Cardiac septum (tissue), 1 donor: ENCODE results near the gene ST6GALNAC4. TPM values are rescaled to one million over a fixed set of nuclear protein-coding genes. Genes with fewer than 3 reads are reported as not detected.
A peak's percentile ranks its signal among the peaks of the same experiment; 100 is the strongest.
"Not testable (repeated sequence)": the region's sequence is repeated elsewhere in the genome, so short reads cannot be mapped to it uniquely, and the experiment has no call there.

Source experiments
- DNase-seq: peaks from one replicate; pipeline ENCODE4 v3.0.0-alpha.2; 2020; ENCODE audit warnings: low spot score
- intact Hi-C: fragments of 100-400 bp; cut with DNase I; formaldehyde crosslinking; loops from one replicate; pipeline ENCODE4 v1.14.0; 2022
- total RNA-seq: library from RNA; stranded (reverse); fragmentation: NEBNext Ultra II Directional; extraction: Animal tissue kit (Norgen Biotek cat#: 25700); gene quantifications from one replicate; pipeline ENCODE4 v1.2.1, GENCODE V29; 2021
- donor health status: DM: no; HTN: no; CAD: no.

The ST6GALNAC4 gene
- total RNA-seq, 1 donor from 2014 or later, result 48.1 TPM

- intact Hi-C loops, result loop anchor here (5.0 kb wide), 1 partner anchor 39 kb away; the partner anchor contains the start of gene ST6GALNAC4
- no peak for DNase-seq
These were observed 38.7 kb downstream of the ST6GALNAC4 start for GRCh38 chr9:127878001-127878651.

- peak; percentile 93 for DNase-seq
- intact Hi-C loops, result loop anchor here (2.0 to 5.0 kb wide), 2 partner anchors 19 to 40 kb away; partner anchors contain the start of gene ST6GALNAC4
These were observed 39.3 kb downstream of the ST6GALNAC4 start, which contains the start of gene AK1 for GRCh38 chr9:127877566-127877998. TSS of gene AK1 (minus strand) at chr9:127877675. CDS start at chr9:127874617, 3,058 bp downstream.

- no peak for DNase-seq
- intact Hi-C loops, result loop anchor here (2.0 to 5.0 kb wide), 2 partner anchors 20 to 40 kb away; partner anchors contain the start of gene ST6GALNAC4
These were observed 39.9 kb downstream of the ST6GALNAC4 start for GRCh38 chr9:127876764-127877562.

- DNase-seq, result no peak
- intact Hi-C loops, result loop anchor here (2.0 to 5.0 kb wide), 2 partner anchors 21 to 41 kb away; partner anchors contain the start of gene ST6GALNAC4
These were observed 40.6 kb downstream of the ST6GALNAC4 start for GRCh38 chr9:127876026-127876763.

- DNase-seq, result no peak
- intact Hi-C loops, result loop anchor here (5.0 kb wide), 1 partner anchor 42 kb away; the partner anchor contains the start of gene ST6GALNAC4
These were observed 41.4 kb downstream of the ST6GALNAC4 start for GRCh38 chr9:127875306-127875966.

- no peak for DNase-seq
- intact Hi-C loops, result loop anchor here (5.0 kb wide), 2 partner anchors 43 to 137 kb away; partner anchors contain the start of genes ST6GALNAC4 and TOR2A
These were observed 42.3 kb downstream of the ST6GALNAC4 start for GRCh38 chr9:127874301-127875221.

GRCh38 chr9:127873886-127874285 lies 43.0 kb downstream of the ST6GALNAC4 start:
- intact Hi-C loops, result loop anchor here (5.0 kb wide), 1 partner anchor 137 kb away; the partner anchor contains the start of gene TOR2A
- peak; percentile 90 for DNase-seq

- intact Hi-C loops, result loop anchor here (5.0 kb wide), 1 partner anchor 136 kb away; the partner anchor contains the start of gene TOR2A
- DNase-seq, result no peak
These were observed 43.6 kb downstream of the ST6GALNAC4 start for GRCh38 chr9:127873223-127873691.

- no peak for DNase-seq
- intact Hi-C loops, result loop anchor here (5.0 kb wide), 1 partner anchor 135 kb away; the partner anchor contains the start of gene TOR2A
These were observed 44.2 kb downstream of the ST6GALNAC4 start for GRCh38 chr9:127872369-127873222.

- no peak for DNase-seq
- intact Hi-C loops, result loop anchor here (2.0 to 5.0 kb wide), 2 partner anchors 85 to 134 kb away; partner anchors contain the start of genes CDK9 and TOR2A
These were observed 45.3 kb downstream of the ST6GALNAC4 start for GRCh38 chr9:127871531-127871930.

- intact Hi-C loops, result loop anchor here (2.0 to 5.0 kb wide), 2 partner anchors 84 to 134 kb away; partner anchors contain the start of genes CDK9 and TOR2A
- no peak for DNase-seq
These were observed 46.0 kb downstream of the ST6GALNAC4 start for GRCh38 chr9:127870887-127871286.

- intact Hi-C loops, result loop anchor here (2.0 to 5.0 kb wide), 2 partner anchors 83 to 133 kb away; partner anchors contain the start of genes CDK9 and TOR2A
- not testable (repeated sequence) for DNase-seq
These were observed 46.7 kb downstream of the ST6GALNAC4 start for GRCh38 chr9:127870153-127870491.

GRCh38 chr9:127869310-127870152 lies 47.3 kb downstream of the ST6GALNAC4 start:
- peak; percentile 95 for DNase-seq
- intact Hi-C loops, result loop anchor here (2.0 to 5.0 kb wide), 2 partner anchors 83 to 132 kb away; partner anchors contain the start of genes CDK9 and TOR2A

GRCh38 chr9:127868278-127868902 lies 48.5 kb downstream of the ST6GALNAC4 start:
- intact Hi-C loops, result no loop called here

More at GRCh38 chr9:127868278-127868902, 48.5 kb downstream of the ST6GALNAC4 start:
- DNase-seq, result no peak
